ENCODE data around the gene PRAMEF33.
"Not testable (repeated sequence)": the region's sequence is repeated elsewhere in the genome, so short reads cannot be mapped to it uniquely, and the experiment has no call there.

Gene PRAMEF33, protein sequence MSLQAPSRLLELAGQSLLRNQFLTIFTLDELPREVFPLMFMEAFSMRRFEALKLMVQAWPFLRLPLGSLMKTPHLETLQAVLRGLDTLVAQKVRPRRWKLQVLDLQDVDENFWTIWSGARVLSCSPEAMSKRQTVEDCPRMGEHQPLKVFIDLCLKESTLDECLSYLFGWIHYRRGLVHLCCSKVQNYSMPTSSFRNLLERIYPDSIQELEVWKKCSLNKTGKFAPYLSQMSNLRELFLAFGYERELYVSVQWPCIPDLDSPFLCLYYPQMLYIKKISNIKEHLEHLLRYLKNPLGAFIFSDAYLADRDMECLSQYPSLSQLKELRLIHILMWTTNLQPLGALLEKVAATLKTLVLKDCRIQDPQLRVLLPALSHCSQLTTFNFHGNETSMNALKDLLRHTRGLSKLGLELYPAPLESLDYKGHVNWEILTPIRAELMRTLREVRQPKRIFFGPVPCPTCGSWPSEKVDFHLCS

GRCh38 chr1:13303239-13303638, at the start of gene PRAMEF33:
Gene PRAMEF33, plus strand, starts transcription at chr1:13303539. Its CDS starts 2,416 bp downstream, at chr1:13305955.
- H2AFZ ChIP-seq (ENCODE audit: low read depth, low read length); H3K27ac ChIP-seq (ENCODE audit: low read length); H3K27me3 ChIP-seq (ENCODE audit: low read depth, low read length); H3K4me2 ChIP-seq (ENCODE audit: low read length); H4K20me1 ChIP-seq (ENCODE audit: insufficient read depth, low read length); H3K9me3 ChIP-seq (ENCODE audit: insufficient read depth, low read length); H3K36me3 ChIP-seq (replicated peaks; ENCODE audit: low read depth, low read length); H3K79me2 ChIP-seq (ENCODE audit: low read length); H3K9ac ChIP-seq (ENCODE audit: low read length); H3K4me1 ChIP-seq (ENCODE audit: low read length); H3K4me3 ChIP-seq (ENCODE audit: low read length): not testable (repeated sequence)

GRCh38 chr1:13253898-13254297, 49.4 kb upstream of the PRAMEF33 start, which contains the start of gene PRAMEF5:
Gene PRAMEF5, plus strand, starts transcription at chr1:13254198. Its CDS starts 5,071 bp downstream, at chr1:13259269.
- not testable (repeated sequence) for H3K9ac ChIP-seq (ENCODE audit: low read length); H3K36me3 ChIP-seq (replicated peaks; ENCODE audit: low read depth, low read length); H2AFZ ChIP-seq (ENCODE audit: low read depth, low read length); H3K4me3 ChIP-seq (ENCODE audit: low read length); H3K27me3 ChIP-seq (ENCODE audit: low read depth, low read length); H3K4me2 ChIP-seq (ENCODE audit: low read length); H3K9me3 ChIP-seq (ENCODE audit: insufficient read depth, low read length); H3K79me2 ChIP-seq (ENCODE audit: low read length); H3K4me1 ChIP-seq (ENCODE audit: low read length); H4K20me1 ChIP-seq (ENCODE audit: insufficient read depth, low read length); H3K27ac ChIP-seq (ENCODE audit: low read length)

DNA sequence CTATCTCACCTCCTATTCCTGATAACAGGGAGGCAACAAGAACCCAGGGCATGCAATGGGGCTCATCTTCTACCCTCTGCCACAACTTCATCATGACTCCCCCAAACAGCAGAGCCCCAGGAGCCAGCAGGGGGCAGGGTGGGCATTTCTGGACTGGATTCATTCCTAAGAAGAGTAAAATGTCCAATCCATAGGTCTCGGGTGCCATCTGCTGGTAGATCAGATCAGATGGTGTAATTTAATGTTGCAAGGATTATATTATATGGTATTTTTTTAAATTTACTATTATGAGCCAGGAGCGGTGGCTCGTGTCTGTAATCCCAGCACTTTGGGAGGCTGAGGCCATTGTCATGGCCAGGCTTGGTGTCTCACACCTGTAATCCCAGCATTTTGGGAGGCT, 38.2 kb upstream of the PRAMEF33 start:
- H4K20me1 ChIP-seq (ENCODE audit: insufficient read depth, low read length); H3K36me3 ChIP-seq (replicated peaks; ENCODE audit: low read depth, low read length); H3K4me2 ChIP-seq (ENCODE audit: low read length); H3K9me3 ChIP-seq (ENCODE audit: insufficient read depth, low read length); H3K4me1 ChIP-seq (ENCODE audit: low read length); H2AFZ ChIP-seq (ENCODE audit: low read depth, low read length); H3K4me3 ChIP-seq (ENCODE audit: low read length); H3K27me3 ChIP-seq (ENCODE audit: low read depth, low read length); H3K79me2 ChIP-seq (ENCODE audit: low read length); H3K9ac ChIP-seq (ENCODE audit: low read length); H3K27ac ChIP-seq (ENCODE audit: low read length): not testable (repeated sequence)

DNA sequence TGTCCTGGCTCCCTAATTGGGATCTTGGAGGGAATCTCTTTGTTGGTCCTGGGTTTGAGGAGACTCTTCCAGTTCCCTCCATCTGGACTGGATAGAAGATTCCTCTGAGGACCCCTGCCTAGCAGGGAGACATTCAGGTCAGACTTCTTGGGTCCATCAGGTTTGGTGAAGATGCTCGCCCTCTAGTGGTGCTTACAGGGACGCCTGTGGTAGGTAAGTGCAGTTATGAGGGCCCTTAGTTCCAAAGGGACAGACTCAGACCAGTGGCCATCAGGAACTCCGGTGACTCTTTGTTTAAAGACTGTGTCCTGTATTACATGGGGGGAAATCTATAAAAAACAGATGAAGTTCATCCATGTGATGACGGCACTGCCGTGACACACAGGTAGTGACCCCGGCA, 26.3 kb upstream of the PRAMEF33 start:
- not testable (repeated sequence) for H3K9me3 ChIP-seq (ENCODE audit: insufficient read depth, low read length); H3K79me2 ChIP-seq (ENCODE audit: low read length); H2AFZ ChIP-seq (ENCODE audit: low read depth, low read length); H3K4me2 ChIP-seq (ENCODE audit: low read length); H3K27me3 ChIP-seq (ENCODE audit: low read depth, low read length); H3K4me1 ChIP-seq (ENCODE audit: low read length); H3K27ac ChIP-seq (ENCODE audit: low read length); H3K36me3 ChIP-seq (replicated peaks; ENCODE audit: low read depth, low read length); H3K4me3 ChIP-seq (ENCODE audit: low read length); H3K9ac ChIP-seq (ENCODE audit: low read length); H4K20me1 ChIP-seq (ENCODE audit: insufficient read depth, low read length)
- TF ChIP-seq, protein P1, sequence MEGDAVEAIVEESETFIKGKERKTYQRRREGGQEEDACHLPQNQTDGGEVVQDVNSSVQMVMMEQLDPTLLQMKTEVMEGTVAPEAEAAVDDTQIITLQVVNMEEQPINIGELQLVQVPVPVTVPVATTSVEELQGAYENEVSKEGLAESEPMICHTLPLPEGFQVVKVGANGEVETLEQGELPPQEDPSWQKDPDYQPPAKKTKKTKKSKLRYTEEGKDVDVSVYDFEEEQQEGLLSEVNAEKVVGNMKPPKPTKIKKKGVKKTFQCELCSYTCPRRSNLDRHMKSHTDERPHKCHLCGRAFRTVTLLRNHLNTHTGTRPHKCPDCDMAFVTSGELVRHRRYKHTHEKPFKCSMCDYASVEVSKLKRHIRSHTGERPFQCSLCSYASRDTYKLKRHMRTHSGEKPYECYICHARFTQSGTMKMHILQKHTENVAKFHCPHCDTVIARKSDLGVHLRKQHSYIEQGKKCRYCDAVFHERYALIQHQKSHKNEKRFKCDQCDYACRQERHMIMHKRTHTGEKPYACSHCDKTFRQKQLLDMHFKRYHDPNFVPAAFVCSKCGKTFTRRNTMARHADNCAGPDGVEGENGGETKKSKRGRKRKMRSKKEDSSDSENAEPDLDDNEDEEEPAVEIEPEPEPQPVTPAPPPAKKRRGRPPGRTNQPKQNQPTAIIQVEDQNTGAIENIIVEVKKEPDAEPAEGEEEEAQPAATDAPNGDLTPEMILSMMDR (IDR thresholded peaks at IDR 0.05; ENCODE audit: low read depth, low read length) = 0 out of 2 replicates have a peak, but pooled peaks have one; percentile 5

- not testable (repeated sequence) for H3K27me3 ChIP-seq (ENCODE audit: low read depth, low read length); H2AFZ ChIP-seq (ENCODE audit: low read depth, low read length); H3K9me3 ChIP-seq (ENCODE audit: insufficient read depth, low read length); H3K4me3 ChIP-seq (ENCODE audit: low read length); H4K20me1 ChIP-seq (ENCODE audit: insufficient read depth, low read length); H3K36me3 ChIP-seq (replicated peaks; ENCODE audit: low read depth, low read length); H3K79me2 ChIP-seq (ENCODE audit: low read length); H3K4me2 ChIP-seq (ENCODE audit: low read length); H3K4me1 ChIP-seq (ENCODE audit: low read length); H3K27ac ChIP-seq (ENCODE audit: low read length); H3K9ac ChIP-seq (ENCODE audit: low read length)
These were observed 23.7 kb upstream of the PRAMEF33 start for GRCh38 chr1:13279617-13280016.

DNA sequence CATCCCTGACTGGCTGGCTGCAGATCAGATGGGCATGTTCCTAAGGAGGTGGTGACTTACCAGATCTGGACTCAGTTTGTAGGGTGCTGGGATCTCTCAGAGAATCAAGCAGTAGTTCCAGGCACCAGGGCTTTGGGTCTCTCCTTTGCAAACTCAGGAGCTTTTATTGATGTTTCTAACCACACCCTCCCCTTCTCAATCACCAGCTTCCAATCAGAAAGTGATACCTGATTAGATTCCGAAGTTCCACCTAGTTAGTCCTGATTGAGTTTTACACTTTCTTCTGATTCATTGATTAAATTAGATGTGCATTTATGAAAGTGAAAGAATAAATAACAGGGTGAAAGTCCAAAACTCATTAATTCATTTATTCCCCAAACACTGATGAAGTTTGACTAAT, 18.3 kb upstream of the PRAMEF33 start, which contains the start of gene PRAMEF8:
Gene PRAMEF8 (minus strand): TSS at position 101 of the 400 bp plus-strand sequence. CDS start 1,046 bp downstream, outside the sequence.
- H4K20me1 ChIP-seq (ENCODE audit: insufficient read depth, low read length); H3K79me2 ChIP-seq (ENCODE audit: low read length); H3K4me1 ChIP-seq (ENCODE audit: low read length); H3K27me3 ChIP-seq (ENCODE audit: low read depth, low read length); H3K4me2 ChIP-seq (ENCODE audit: low read length); H3K9me3 ChIP-seq (ENCODE audit: insufficient read depth, low read length); H3K27ac ChIP-seq (ENCODE audit: low read length); H3K4me3 ChIP-seq (ENCODE audit: low read length); H2AFZ ChIP-seq (ENCODE audit: low read depth, low read length); H3K36me3 ChIP-seq (replicated peaks; ENCODE audit: low read depth, low read length); H3K9ac ChIP-seq (ENCODE audit: low read length): not testable (repeated sequence)

GRCh38 chr1:13289030-13289429, 14.3 kb upstream of the PRAMEF33 start:
- not testable (repeated sequence) for H3K27me3 ChIP-seq (ENCODE audit: low read depth, low read length); H2AFZ ChIP-seq (ENCODE audit: low read depth, low read length); H3K79me2 ChIP-seq (ENCODE audit: low read length); H3K4me3 ChIP-seq (ENCODE audit: low read length); H3K4me2 ChIP-seq (ENCODE audit: low read length); H3K4me1 ChIP-seq (ENCODE audit: low read length); H3K9me3 ChIP-seq (ENCODE audit: insufficient read depth, low read length); H3K27ac ChIP-seq (ENCODE audit: low read length); H3K36me3 ChIP-seq (replicated peaks; ENCODE audit: low read depth, low read length); H4K20me1 ChIP-seq (ENCODE audit: insufficient read depth, low read length); H3K9ac ChIP-seq (ENCODE audit: low read length)

- H3K27me3 ChIP-seq (ENCODE audit: low read depth, low read length); H3K36me3 ChIP-seq (replicated peaks; ENCODE audit: low read depth, low read length); H3K4me3 ChIP-seq (ENCODE audit: low read length); H3K79me2 ChIP-seq (ENCODE audit: low read length); H3K27ac ChIP-seq (ENCODE audit: low read length); H3K9me3 ChIP-seq (ENCODE audit: insufficient read depth, low read length); H3K4me2 ChIP-seq (ENCODE audit: low read length); H3K9ac ChIP-seq (ENCODE audit: low read length); H4K20me1 ChIP-seq (ENCODE audit: insufficient read depth, low read length); H2AFZ ChIP-seq (ENCODE audit: low read depth, low read length); H3K4me1 ChIP-seq (ENCODE audit: low read length): not testable (repeated sequence)
These were observed 6.0 kb upstream of the PRAMEF33 start for GRCh38 chr1:13297216-13297931.
